GM19043 (cell line): ENCODE data around the gene VPS52.

Experiments
- ATAC-seq: cut with Tn5 transposase; IDR thresholded peaks from one replicate; pipeline ENCODE4 v1.9.1; 2021; ENCODE audit warnings: low read depth; ENCODE audit not compliant: unreplicated experiment

The VPS52 gene

DNA sequence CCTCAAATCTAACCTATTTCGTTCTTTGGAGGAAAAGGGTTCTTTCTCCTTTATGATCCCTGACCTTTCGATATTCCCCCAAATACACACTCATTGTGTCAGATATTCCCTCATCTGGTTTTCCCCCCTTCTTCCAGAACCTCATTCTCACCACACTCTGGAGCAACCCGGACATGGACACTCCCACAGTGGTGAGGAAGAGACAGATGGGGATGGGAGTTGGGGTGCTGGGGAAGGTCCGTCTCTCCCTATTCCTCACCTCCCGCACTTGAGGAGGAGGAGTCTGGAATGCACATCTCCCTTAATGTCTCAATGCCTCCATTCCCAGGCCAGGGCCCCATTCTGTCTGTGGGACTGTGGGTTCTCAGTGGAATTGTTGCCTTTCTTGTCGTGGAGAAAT lies 69.7 kb downstream of the VPS52 start:
- no peak for ATAC-seq

GRCh38 chr6:33201147-33201545 lies 70.5 kb downstream of the VPS52 start:
- no peak for ATAC-seq
